Keratinocyte (primary cell): ENCODE measurements around the gene CCNA2. TPM values are rescaled to one million over a fixed set of nuclear protein-coding genes. Genes with fewer than 3 reads are reported as not detected.

Source experiments
- DNase-seq: peaks from one replicate; pipeline ENCODE4 v3.0.0-alpha.2; 2011; ENCODE audit warnings: low read depth, missing footprints, low spot score
- FAIRE-seq: peaks from 2 replicates; lab custom pipeline; 2011; peaks lifted over from hg19 to GRCh38; lab: Jason Lieb, UNC
- H2AFZ ChIP-seq: 2 replicates; pipeline ENCODE4 v1.6.0; 2012; ENCODE audit warnings: low read length, control low read depth, inconsistent platforms; ENCODE audit not compliant: control insufficient read depth
- H3K27ac ChIP-seq: 2 replicates; pipeline ENCODE4 v1.5.1; 2011; ENCODE audit warnings: low read length; ENCODE audit not compliant: control insufficient read depth, insufficient read depth
- H3K27me3 ChIP-seq: 3 replicates; pipeline ENCODE4 v1.6.0; 2011; ENCODE audit warnings: low read length; ENCODE audit not compliant: control insufficient read depth, insufficient read depth; ENCODE audit errors: extremely low read depth
- H3K36me3 ChIP-seq, 2 experiments: 2 replicates in 1 of 2; 3 replicates in 1 of 2; pipeline ENCODE4 v1.5.1; 2011; ENCODE audit warnings: low read length in 2 of 2, mild to moderate bottlenecking in 1 of 2; ENCODE audit not compliant: control insufficient read depth in 2 of 2, insufficient read depth in 2 of 2; ENCODE audit errors: extremely low read depth in 1 of 2
- H3K4me1 ChIP-seq: 3 replicates; pipeline ENCODE4 v1.5.1; 2011; ENCODE audit warnings: low read length; ENCODE audit not compliant: control insufficient read depth, insufficient read depth; ENCODE audit errors: extremely low read depth
- H3K4me2 ChIP-seq: 3 replicates; pipeline ENCODE4 v1.6.0; 2011; ENCODE audit warnings: low read depth, low read length; ENCODE audit not compliant: control insufficient read depth, insufficient read depth; ENCODE audit errors: extremely low read depth
- H3K4me3 ChIP-seq, 3 experiments: fragments of 200-600 bp in 1 of 3; sonication (generic) in 1 of 3; 2 replicates in 2 of 3; 3 replicates in 1 of 3; pipeline ENCODE4 v1.5.1; 2011 to 2016; ENCODE audit warnings: low read length in 3 of 3, mild to moderate bottlenecking in 3 of 3, control low read depth in 2 of 3, inconsistent platforms in 1 of 3, low read depth in 1 of 3, mixed read lengths in 1 of 3, mixed run types in 1 of 3, moderate library complexity in 1 of 3; ENCODE audit not compliant: control insufficient read depth in 2 of 3, insufficient read depth in 2 of 3; ENCODE audit errors: extremely low read depth in 1 of 3
- H3K79me2 ChIP-seq: 2 replicates; pipeline ENCODE4 v1.6.0; 2012; ENCODE audit warnings: low read length; ENCODE audit not compliant: control insufficient read depth, insufficient read depth
- H3K9ac ChIP-seq: 3 replicates; pipeline ENCODE4 v1.6.0; 2011; ENCODE audit warnings: low read length; ENCODE audit not compliant: control insufficient read depth, insufficient read depth; ENCODE audit errors: extremely low read depth
- H3K9me1 ChIP-seq: 3 replicates; pipeline ENCODE4 v1.6.0; 2011; ENCODE audit warnings: low read length; ENCODE audit not compliant: control insufficient read depth, insufficient read depth; ENCODE audit errors: extremely low read depth
- H3K9me3 ChIP-seq: 2 replicates; pipeline ENCODE4 v1.5.1; 2012; ENCODE audit warnings: low read depth, low read length; ENCODE audit not compliant: control insufficient read depth
- H4K20me1 ChIP-seq: 3 replicates; pipeline ENCODE4 v1.6.0; 2011; ENCODE audit warnings: low read length; ENCODE audit not compliant: control insufficient read depth, insufficient read depth; ENCODE audit errors: extremely low read depth
- EZH2 ChIP-seq: IDR thresholded peaks from one replicate; pipeline ENCODE4 v1.6.1; 2012; ENCODE audit warnings: inconsistent platforms, mild to moderate bottlenecking, low read length, moderate library complexity
- dilution Hi-C: fragments of 300-500 bp; cut with MboI; formaldehyde crosslinking; loops from one replicate; pipeline ENCODE4 v1.7.0; 2020; ENCODE audit warnings: low sequenced_read_pairs; ENCODE audit not compliant: extremely low pct_ligation_motif_present
- polyA minus RNA-seq, 3 experiments: library from RNA; depleted of rRNA, polyadenylated mRNA; stranded (reverse); fragments of >200 nt; gene quantifications; 1 replicate in 1 of 3; 2 replicates in 1 of 3; 3 replicates in 1 of 3; pipeline ENCODE4 v1.2.3, GENCODE V29; 2011
- polyA plus RNA-seq, 5 experiments: library from polyadenylated mRNA; depleted of rRNA in 3 of 5; stranded (reverse) in 3 of 5; stranded (forward) in 1 of 5; unstranded in 1 of 5; fragments of >200 nt; gene quantifications; 1 replicate in 1 of 5; 2 replicates in 3 of 5; 3 replicates in 1 of 5; pipeline versions ENCODE4 v1.2.1 to v1.2.3, GENCODE V29; 2011 to 2012; ENCODE audit warnings: missing spikeins in 2 of 5, low read depth in 1 of 5, low replicate concordance in 1 of 5
- TF ChIP-seq, protein P1 (sequence below), 3 experiments: IDR thresholded peaks in 1 of 3; conservative IDR thresholded peaks in 1 of 3; optimal IDR thresholded peaks in 1 of 3; 2 replicates in 2 of 3; 3 replicates in 1 of 3; pipeline versions ENCODE3 to v1.5.1; 2011; ENCODE audit warnings: low read length in 3 of 3, mild to moderate bottlenecking in 3 of 3, moderate library complexity in 2 of 3, control low read depth in 1 of 3, inconsistent platforms in 1 of 3; ENCODE audit not compliant: insufficient read depth in 2 of 3; ENCODE audit errors: extremely low read depth in 1 of 3

The CCNA2 gene
- polyA plus RNA-seq (4.7 to 27.4 TPM (median 17.7 TPM) in 3 replicates), polyA minus RNA-seq (2.3 to 17.4 TPM (median 4.1 TPM) in 3 replicates)
- 0.55 TPM for polyA plus RNA-seq (2011; ENCODE audit: low read depth)
- polyA plus RNA-seq (2011; cell fraction: cytosol; rRNA removed): 4.2 and 9.5 TPM in 2 replicates
- 7.2 and 9.0 TPM in 2 replicates for polyA plus RNA-seq (2011; cell fraction: nucleus; rRNA removed)
- 1.1 and 16.6 TPM in 2 replicates for polyA plus RNA-seq (2012; ENCODE audit: low replicate concordance)
- 5.8 TPM for polyA minus RNA-seq (2011; cell fraction: cytosol; rRNA and poly(A)+ RNA removed)
- polyA minus RNA-seq (2011; cell fraction: nucleus; rRNA and poly(A)+ RNA removed): 2.2 and 3.1 TPM in 2 replicates

- no peaks in the 10 kb centered on the region for H3K9me3 ChIP-seq
- no peaks in the 10 kb centered on the region for H3K9me1 ChIP-seq
- DNase-seq (peak; percentile 83), FAIRE-seq (no peak)
- H3K27ac ChIP-seq: peak within 1 kb of the TSS; percentile 80
- H3K9ac ChIP-seq: peak within 1 kb of the TSS; percentile 64
- H3K4me2 ChIP-seq: peak within 1 kb of the TSS; percentile 81
- TF ChIP-seq, protein P1, sequence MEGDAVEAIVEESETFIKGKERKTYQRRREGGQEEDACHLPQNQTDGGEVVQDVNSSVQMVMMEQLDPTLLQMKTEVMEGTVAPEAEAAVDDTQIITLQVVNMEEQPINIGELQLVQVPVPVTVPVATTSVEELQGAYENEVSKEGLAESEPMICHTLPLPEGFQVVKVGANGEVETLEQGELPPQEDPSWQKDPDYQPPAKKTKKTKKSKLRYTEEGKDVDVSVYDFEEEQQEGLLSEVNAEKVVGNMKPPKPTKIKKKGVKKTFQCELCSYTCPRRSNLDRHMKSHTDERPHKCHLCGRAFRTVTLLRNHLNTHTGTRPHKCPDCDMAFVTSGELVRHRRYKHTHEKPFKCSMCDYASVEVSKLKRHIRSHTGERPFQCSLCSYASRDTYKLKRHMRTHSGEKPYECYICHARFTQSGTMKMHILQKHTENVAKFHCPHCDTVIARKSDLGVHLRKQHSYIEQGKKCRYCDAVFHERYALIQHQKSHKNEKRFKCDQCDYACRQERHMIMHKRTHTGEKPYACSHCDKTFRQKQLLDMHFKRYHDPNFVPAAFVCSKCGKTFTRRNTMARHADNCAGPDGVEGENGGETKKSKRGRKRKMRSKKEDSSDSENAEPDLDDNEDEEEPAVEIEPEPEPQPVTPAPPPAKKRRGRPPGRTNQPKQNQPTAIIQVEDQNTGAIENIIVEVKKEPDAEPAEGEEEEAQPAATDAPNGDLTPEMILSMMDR (optimal IDR thresholded peaks at IDR 0.05 in 1 of 3, IDR thresholded peaks at IDR 0.05 in 1 of 3, conservative IDR thresholded peaks at IDR 0.05 in 1 of 3; ENCODE audit: extremely low read depth in 1 of 3, insufficient read depth in 2 of 3, low read length in 3 of 3): no peak
- TF ChIP-seq EZH2: no peak
- H3K36me3 ChIP-seq: peaks cover 6 to 9% of the 10 kb centered on the region in 2 experiments
- H2AFZ ChIP-seq: peak within 1 kb of the TSS; percentile 96
- peaks cover 30% of the 10 kb centered on the region for H3K79me2 ChIP-seq
- dilution Hi-C loops: no loop called here
- H4K20me1 ChIP-seq: no peaks in the 10 kb centered on the region
- peak within 1 kb of the TSS; percentile 74 to 94 (median 91) for H3K4me3 ChIP-seq
- no peaks in the 10 kb centered on the region for H3K27me3 ChIP-seq
- peaks cover 8% of the 10 kb centered on the region for H3K4me1 ChIP-seq
These were observed at the start of gene CCNA2 for GRCh38 chr4:121823505-121824170. Gene CCNA2, minus strand, starts transcription at chr4:121823883. Its CDS starts 255 bp downstream, at chr4:121823628.

- H3K79me2 ChIP-seq: peaks cover 11% of the 10 kb centered on the region
- peak within 1 kb of the TSS; percentile 72 for H3K27ac ChIP-seq
- dilution Hi-C loops: no loop called here
- H2AFZ ChIP-seq: peak within 1 kb of the TSS; percentile 97
- H3K9ac ChIP-seq: peak within 1 kb of the TSS; percentile 82
- no peaks in the 10 kb centered on the region for H3K36me3 ChIP-seq
- H3K4me1 ChIP-seq: peaks cover 7% of the 10 kb centered on the region
- peak; percentile 46 for DNase-seq
- no peaks in the 10 kb centered on the region for H4K20me1 ChIP-seq
- FAIRE-seq: peak; percentile 86
- H3K4me3 ChIP-seq: peak within 1 kb of the TSS; percentile 75 to 98 (median 88)
- H3K9me3 ChIP-seq: no peaks in the 10 kb centered on the region
- peak within 1 kb of the TSS; percentile 81 for H3K4me2 ChIP-seq
- no peaks in the 10 kb centered on the region for H3K27me3 ChIP-seq
- no peak for TF ChIP-seq EZH2
- TF ChIP-seq, protein P1 (optimal IDR thresholded peaks at IDR 0.05 in 1 of 3, IDR thresholded peaks at IDR 0.05 in 1 of 3, conservative IDR thresholded peaks at IDR 0.05 in 1 of 3; ENCODE audit: extremely low read depth in 1 of 3, insufficient read depth in 2 of 3, low read length in 3 of 3): no peak
- no peaks in the 10 kb centered on the region for H3K9me1 ChIP-seq
These were observed 46.4 kb upstream of the CCNA2 start, which contains the start of gene BBS7 for GRCh38 chr4:121869841-121870822. Gene BBS7, minus strand, starts transcription at chr4:121870474. Its CDS starts 161 bp downstream, at chr4:121870313.
